ENCODE data around the gene RSPH9.

The RSPH9 gene

GRCh38 chr6:43707767-43708166, 62.9 kb downstream of the RSPH9 start:
- TF ChIP-seq FOXP2 (optimal IDR thresholded peaks at IDR 0.05; ENCODE audit: borderline replicate concordance, extremely low read depth, extremely low read length, insufficient read depth) = no peak

- no peak for TF ChIP-seq REST (IDR thresholded peaks at IDR 0.05; ENCODE audit: insufficient read depth in 1 of 2, low read depth in 2 of 2, low read length in 2 of 2)
- no peak for TF ChIP-seq SIN3A (IDR thresholded peaks at IDR 0.05; ENCODE audit: borderline replicate concordance, insufficient read depth, low read length)
- TF ChIP-seq TAF1 (IDR thresholded peaks at IDR 0.05; ENCODE audit: borderline replicate concordance, insufficient read depth, low read length) = no peak
- TF ChIP-seq POLR2AphosphoS5 (IDR thresholded peaks at IDR 0.05; ENCODE audit: low read depth, low read length) = no peak
- no peak for TF ChIP-seq FOXP2 (optimal IDR thresholded peaks at IDR 0.05; ENCODE audit: borderline replicate concordance, extremely low read depth, extremely low read length, insufficient read depth)
These were observed 64.2 kb downstream of the RSPH9 start for GRCh38 chr6:43708860-43709653.

GRCh38 chr6:43709654-43710303, 64.9 kb downstream of the RSPH9 start:
- no peak for TF ChIP-seq REST (IDR thresholded peaks at IDR 0.05; ENCODE audit: insufficient read depth in 1 of 2, low read depth in 2 of 2, low read length in 2 of 2)
- no peak for TF ChIP-seq POLR2AphosphoS5 (IDR thresholded peaks at IDR 0.05; ENCODE audit: low read depth, low read length)
- TF ChIP-seq TAF1 (IDR thresholded peaks at IDR 0.05; ENCODE audit: borderline replicate concordance, insufficient read depth, low read length) = no peak
- no peak for TF ChIP-seq FOXP2 (optimal IDR thresholded peaks at IDR 0.05; ENCODE audit: borderline replicate concordance, extremely low read depth, extremely low read length, insufficient read depth)
- no peak for TF ChIP-seq SIN3A (IDR thresholded peaks at IDR 0.05; ENCODE audit: borderline replicate concordance, insufficient read depth, low read length)

- TF ChIP-seq SIN3A (IDR thresholded peaks at IDR 0.05; ENCODE audit: borderline replicate concordance, insufficient read depth, low read length) = no peak
- no peak for TF ChIP-seq FOXP2 (optimal IDR thresholded peaks at IDR 0.05; ENCODE audit: borderline replicate concordance, extremely low read depth, extremely low read length, insufficient read depth)
These were observed 65.7 kb downstream of the RSPH9 start for GRCh38 chr6:43710576-43710975.

GRCh38 chr6:43712579-43712978, 67.7 kb downstream of the RSPH9 start:
- TF ChIP-seq POLR2AphosphoS5 (IDR thresholded peaks at IDR 0.05; ENCODE audit: low read depth, low read length) (no peak), REST (IDR thresholded peaks at IDR 0.05; ENCODE audit: insufficient read depth in 1 of 2, low read depth in 2 of 2, low read length in 2 of 2) (no peak), SIN3A (IDR thresholded peaks at IDR 0.05; ENCODE audit: borderline replicate concordance, insufficient read depth, low read length) (no peak), TAF1 (IDR thresholded peaks at IDR 0.05; ENCODE audit: borderline replicate concordance, insufficient read depth, low read length) (no peak), FOXP2 (optimal IDR thresholded peaks at IDR 0.05; ENCODE audit: borderline replicate concordance, extremely low read depth, extremely low read length, insufficient read depth) (no peak)

GRCh38 chr6:43713643-43714310, 68.9 kb downstream of the RSPH9 start:
- TF ChIP-seq SIN3A (IDR thresholded peaks at IDR 0.05; ENCODE audit: borderline replicate concordance, insufficient read depth, low read length) (no peak), POLR2AphosphoS5 (IDR thresholded peaks at IDR 0.05; ENCODE audit: low read depth, low read length) (no peak), REST (IDR thresholded peaks at IDR 0.05; ENCODE audit: insufficient read depth in 1 of 2, low read depth in 2 of 2, low read length in 2 of 2) (no peak), TAF1 (IDR thresholded peaks at IDR 0.05; ENCODE audit: borderline replicate concordance, insufficient read depth, low read length) (no peak), FOXP2 (optimal IDR thresholded peaks at IDR 0.05; ENCODE audit: borderline replicate concordance, extremely low read depth, extremely low read length, insufficient read depth) (no peak)
